Measurements from ENCODE around the gene DTNBP1. TPM values are rescaled to one million over a fixed set of nuclear protein-coding genes. Genes with fewer than 3 reads are reported as not detected.

DTNBP1 gene, protein sequence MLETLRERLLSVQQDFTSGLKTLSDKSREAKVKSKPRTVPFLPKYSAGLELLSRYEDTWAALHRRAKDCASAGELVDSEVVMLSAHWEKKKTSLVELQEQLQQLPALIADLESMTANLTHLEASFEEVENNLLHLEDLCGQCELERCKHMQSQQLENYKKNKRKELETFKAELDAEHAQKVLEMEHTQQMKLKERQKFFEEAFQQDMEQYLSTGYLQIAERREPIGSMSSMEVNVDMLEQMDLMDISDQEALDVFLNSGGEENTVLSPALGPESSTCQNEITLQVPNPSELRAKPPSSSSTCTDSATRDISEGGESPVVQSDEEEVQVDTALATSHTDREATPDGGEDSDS
- total RNA-seq, result 10 to 100 TPM; 18.9 to 23.2 TPM
- long read RNA-seq, partial matches to known transcripts, result 0 of 4 reads
- long read RNA-seq, other reads (novel, unspliced or antisense), result 2 of 4 reads

DNA sequence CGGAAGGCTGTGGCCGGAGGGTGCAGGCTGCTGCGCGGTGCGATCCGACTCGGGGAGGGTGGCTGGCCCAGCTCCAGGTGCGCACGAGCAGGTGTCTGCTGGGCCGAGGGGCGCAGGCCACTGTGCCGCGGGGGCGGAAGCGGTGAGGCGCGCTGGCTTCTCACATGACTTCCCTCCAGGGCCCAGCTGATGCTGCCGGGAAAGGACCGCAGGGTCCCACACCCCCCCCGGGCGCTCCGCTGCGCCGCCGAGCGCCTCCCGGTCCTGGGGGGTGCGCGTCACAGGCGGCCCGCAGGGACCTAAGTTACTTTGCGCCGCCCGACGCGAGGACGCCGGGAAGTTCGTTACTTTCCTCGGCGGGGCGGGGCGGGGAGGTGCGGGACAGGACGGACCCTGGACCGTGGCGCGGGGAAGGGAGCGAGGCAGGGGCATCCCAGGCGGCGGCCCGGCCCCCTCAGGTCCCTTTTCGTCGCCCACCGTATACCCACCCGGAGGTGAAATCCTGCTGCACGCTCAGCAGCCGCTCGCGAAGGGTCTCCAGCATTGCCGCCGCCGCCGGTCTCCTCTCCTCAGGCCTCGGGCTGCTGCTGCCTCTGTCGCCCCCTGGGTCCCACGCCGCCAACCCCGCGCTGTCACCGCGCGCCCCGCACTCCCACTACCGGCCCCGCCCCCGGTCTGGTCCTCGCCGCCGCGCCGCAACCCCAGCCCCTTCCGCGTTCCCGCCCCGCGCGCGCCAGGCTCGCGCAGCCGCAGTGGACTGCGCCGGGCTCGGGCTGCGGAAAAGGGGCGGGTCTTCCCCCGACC lies at the start of gene DTNBP1:
Gene DTNBP1, minus strand, starts transcription at position 703 of the 804 bp plus-strand sequence. Its CDS starts 159 bp downstream, at position 544.
- peak; percentile 88 for DNase-seq
- ATAC-seq, result peak; percentile 98
- intact Hi-C loops (cut with DNase I), result no loop called here

DNA sequence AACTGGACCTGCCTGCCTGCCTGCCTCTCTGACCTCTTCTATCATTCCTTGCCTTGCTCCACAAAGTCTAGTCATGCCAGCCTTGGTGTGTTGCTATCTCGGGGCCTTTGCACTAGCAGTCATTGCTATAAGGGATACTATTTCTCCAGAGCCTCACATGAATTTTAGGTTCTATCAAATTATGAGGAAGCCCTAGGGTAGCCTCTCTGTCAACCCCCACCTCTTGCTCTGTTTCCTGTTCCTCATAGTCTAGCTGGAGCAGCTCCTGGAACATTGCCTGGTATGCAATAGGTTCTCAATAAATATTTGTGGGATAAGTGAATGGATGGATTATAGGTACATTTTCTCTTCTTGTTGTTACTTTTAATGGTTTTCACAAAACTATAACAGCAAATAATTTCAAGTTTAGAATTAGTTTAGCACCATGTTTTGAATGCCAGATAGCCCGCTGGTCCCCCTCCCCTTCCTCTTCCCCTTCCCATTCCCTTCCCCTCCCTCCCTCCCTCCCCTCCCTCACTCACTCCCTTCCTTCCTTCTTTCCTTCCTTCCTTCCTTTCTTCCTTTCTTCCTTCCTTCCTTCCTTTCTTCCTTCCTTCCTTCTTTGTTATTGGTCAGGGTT lies 46.9 kb upstream of the DTNBP1 start:
- DNase-seq, result no peak

DNA sequence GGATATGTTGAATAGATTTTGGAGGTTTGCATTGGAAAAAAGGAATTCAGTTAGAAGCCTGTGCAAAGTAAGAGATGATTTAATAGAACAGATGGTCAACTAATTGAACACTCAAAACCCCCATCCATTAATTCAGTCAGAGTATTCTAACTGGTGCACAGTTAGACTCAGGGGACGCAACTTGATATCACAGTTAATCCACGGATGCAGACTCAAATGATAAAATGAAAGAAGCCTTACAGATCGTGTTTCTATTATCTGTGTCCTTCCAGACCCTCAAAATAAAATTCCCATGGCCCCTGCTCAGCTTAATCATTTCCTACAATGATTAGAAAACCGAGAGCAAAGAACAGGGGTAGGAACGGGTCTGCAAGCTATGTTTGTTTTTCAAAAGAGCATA lies 45.4 kb upstream of the DTNBP1 start:
- intact Hi-C loops (cut with DNase I), result no loop called here
- DNase-seq (no peak), ATAC-seq (no peak)

More for the DNA sequence above, 46.9 kb upstream of the DTNBP1 start:
- ATAC-seq, result no peak
- intact Hi-C loops (cut with DNase I), result no loop called here

DNA sequence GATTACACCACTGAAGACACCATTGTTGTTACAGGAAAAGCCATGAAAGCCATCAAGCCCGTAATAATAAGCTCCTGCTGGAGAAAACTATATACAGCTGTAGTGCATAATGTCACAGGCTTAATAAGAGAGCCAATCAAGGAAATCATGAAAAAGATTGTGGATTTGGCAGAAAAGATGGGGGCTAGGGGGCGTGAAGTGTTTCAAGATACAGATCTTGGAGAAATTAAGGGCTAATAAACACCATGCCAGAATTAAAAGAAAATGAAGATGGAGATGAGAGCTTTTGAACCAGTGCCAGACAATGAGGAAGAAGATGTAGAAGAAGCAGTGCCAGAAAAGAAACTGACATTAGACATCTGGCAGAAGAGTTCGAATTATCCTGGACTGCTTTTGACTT lies 43.2 kb upstream of the DTNBP1 start:
- DNase-seq (no peak), ATAC-seq (no peak)
- intact Hi-C loops (cut with DNase I), result no loop called here

DNA sequence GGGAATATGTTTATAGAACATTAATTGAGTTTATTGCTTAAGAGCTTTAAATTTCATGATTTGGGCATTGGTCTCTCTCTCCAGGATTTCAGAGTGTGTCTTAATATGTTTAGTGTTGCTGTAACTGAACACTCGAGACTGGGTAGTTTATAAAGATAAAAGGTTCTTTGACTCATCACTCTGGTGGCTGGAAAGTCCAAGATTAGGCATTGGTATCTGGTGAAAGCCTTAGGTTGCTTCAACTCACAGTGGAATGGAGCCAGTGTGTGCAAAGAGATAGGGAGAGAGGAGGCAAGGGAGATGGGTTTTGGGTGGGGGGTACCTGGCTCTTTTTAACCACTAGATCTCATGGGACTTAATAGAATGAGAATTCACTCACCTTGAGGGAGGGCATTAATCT lies 35.6 kb upstream of the DTNBP1 start:
- ATAC-seq (no peak), DNase-seq (no peak)
- intact Hi-C loops (cut with DNase I), result loop anchor here in 1 of 2 donors (10.0 kb wide), 1 partner anchor 426 kb away; the partner anchor contains the start of gene MYLIP

DNA sequence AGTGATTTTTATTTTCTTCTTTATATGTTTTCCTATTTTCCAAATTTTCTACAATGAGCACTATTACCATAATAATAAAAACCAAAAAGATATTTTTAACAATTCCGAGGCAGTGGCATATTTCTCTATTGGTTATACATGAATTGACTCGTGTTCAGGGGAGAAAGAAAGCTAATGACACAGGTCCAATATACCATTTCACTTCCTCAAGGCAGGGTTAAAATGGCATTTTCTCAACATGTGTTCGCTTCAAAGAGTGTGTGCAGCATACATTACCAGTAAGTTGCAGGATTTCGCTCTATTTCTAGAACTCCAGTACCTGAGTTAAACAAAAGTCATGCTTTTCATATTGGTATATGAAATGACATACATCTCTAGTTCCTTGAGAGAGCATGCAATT lies 35.1 kb upstream of the DTNBP1 start:
- no peak for ATAC-seq
- intact Hi-C loops (cut with DNase I), result loop anchor here in 1 of 2 donors (10.0 kb wide), 1 partner anchor 427 kb away; the partner anchor contains the start of gene MYLIP

DNA sequence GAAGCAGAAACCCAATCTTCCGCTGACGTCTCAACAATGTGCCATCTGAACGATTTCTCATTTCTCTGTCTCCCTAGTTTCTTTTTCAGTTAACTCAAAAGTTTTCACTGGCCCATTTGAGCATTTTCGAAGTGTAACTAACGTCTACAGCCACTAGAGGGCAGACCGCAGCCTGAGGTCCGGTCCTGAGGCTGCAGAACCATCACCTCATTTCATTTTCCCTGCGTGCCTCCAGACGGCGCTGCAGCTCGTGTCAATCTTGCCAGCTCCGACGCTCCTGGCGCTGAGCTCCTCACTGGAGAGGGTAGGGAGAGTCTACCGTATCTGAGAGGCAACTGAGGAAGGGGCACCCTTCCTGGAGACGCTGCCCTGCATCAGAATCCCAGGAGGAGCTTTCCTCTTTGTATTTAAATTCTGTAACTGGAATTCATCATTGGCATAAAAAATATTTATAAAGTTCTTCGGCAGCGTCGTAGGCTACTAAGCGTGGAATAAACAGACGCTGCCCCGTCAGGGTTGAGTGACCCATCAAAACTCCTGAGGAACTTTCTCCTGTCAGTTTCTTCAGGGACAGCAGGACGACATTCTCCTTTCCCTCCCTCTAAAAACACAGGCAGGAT lies 28.5 kb upstream of the DTNBP1 start:
- intact Hi-C loops (cut with DNase I), result loop anchor here (1.0 to 10.0 kb wide), 5 partner anchors 433 to 515 kb away; partner anchors contain the start of gene MYLIP (in 2 of the 2)
- peak; percentile 85 for DNase-seq
- ATAC-seq, result peak; percentile 97 to 98

More for the DNA sequence above, 35.1 kb upstream of the DTNBP1 start:
- no peak for DNase-seq

DNA sequence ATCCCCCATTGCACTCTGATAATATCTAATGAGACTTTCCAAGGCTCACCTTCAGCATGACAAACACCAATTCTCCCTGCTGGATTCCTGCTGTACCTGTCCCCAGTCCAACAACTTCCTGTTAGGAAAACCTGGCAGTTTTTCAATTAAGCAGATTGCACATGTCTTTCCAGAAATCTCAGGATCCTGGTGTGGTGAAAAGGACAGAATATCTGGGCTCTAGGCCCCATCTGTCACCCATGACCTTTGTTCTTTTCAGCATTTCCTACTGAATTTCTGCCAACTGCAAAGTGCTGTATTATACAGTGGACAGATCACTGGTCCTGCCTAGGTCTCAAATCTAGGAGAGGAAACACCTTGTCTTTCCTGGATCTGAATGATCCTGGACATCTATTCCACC lies 27.7 kb upstream of the DTNBP1 start:
- intact Hi-C loops (cut with DNase I), result loop anchor here (2.0 to 10.0 kb wide), 4 partner anchors 434 to 516 kb away; partner anchors contain the start of gene MYLIP (in 2 of the 2)
- ATAC-seq (no peak), DNase-seq (no peak)

DNA sequence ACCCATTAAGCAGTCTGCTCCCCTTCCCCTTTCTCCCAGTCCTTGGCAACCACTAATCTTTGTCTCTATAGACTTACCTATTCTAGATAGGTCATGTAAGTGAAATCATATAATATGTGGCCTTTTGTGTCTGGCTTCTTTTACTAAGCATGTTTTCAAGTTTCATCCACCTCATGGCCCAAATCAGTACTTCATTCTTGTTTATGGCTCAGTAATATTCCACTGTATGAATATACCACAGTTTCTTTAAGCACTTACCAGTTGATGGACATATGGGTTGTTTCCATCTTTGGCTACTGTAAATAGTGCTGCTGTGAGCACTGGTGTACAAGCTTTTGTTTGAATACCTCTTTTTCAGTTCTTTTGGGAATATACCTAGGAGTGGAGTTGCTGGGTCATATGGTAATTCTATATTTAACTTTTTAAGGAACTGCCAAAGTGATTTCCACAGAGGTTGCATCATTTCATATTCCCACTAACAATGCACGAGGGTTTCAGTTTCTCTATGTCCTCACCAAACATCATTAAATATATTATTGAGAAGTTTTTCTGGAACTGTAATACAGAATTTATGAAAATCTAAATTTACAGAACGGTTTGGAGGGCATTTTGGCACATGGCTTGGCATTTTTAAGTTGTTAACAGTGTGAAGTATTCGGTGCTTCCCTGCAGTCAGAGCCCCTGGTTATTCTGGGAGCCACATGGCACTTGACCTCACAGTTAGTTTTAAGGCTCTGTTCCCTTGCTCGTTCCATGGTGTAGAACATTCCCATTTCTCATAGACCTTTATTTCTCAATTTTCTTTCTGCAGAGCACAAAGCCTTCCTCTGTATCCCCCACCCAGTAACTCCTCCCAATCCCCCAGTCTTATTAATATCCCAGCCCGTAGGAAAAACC lies 27.0 kb upstream of the DTNBP1 start:
- intact Hi-C loops (cut with DNase I), result loop anchor here (2.0 to 10.0 kb wide), 4 partner anchors 435 to 517 kb away; partner anchors contain the start of gene MYLIP (in 2 of the 2)
- no peak for ATAC-seq
- no peak for DNase-seq

DNA sequence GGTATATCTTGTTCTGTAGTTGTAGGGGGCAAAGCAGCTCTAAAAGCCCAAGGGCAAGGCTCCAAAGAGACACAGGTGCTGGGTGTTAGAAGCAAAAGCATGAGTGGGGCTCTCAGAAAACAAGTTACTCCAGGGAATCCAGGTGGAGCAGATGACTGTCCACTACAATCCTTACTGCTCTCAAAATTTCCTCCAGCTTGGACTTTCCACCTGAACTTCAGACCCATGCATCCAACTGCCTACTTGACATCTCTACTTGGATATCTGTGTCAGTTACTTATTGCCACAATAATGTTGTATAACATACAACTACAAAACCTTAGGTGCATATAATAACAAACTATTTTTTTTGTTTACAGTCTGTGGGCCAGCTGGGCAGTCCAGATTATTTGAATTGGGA lies 22.8 kb upstream of the DTNBP1 start:
- intact Hi-C loops (cut with DNase I), result no loop called here
- no peak for DNase-seq
- no peak for ATAC-seq

DNA sequence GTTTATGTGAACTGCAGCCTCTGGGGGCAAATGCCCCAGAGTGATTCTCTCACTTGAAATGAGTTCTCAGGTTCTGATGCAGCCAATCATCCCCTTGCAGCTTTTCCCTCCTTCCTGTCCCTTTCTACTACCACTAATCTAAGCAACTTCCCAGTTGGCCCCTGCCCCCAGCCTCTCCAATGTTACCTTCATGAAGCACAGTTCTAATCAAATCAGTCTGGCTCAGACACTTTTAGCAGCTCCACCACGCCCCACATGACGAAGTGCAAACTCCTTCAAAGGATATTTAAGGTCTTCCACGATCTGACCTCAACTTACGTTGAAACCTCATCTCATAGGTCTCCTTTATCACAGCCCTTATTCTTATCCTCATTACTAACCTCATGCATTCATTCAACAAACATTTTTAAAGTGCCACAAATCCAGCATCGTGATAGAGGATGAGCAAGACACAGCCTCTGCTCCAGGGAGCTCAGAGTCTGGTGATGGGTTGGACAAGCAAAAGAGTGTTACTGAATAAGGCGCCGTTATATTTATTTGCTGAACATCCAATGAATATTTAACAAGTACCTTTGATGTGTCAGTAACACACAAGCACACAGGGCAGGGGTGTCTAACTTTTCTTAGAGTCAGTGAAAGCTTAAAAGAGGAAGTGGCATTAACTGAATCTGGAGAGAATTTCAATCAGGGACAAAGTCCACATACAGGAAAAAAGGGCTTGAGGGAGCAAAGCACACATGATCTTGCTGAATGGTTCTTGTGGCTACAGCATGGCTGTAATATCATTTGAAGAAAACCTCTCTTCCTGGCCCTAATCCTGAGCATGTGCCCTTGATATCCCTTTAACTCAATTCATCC lies 20.4 kb upstream of the DTNBP1 start:
- intact Hi-C loops (cut with DNase I), result no loop called here
- ATAC-seq (no peak), DNase-seq (no peak)

DNA sequence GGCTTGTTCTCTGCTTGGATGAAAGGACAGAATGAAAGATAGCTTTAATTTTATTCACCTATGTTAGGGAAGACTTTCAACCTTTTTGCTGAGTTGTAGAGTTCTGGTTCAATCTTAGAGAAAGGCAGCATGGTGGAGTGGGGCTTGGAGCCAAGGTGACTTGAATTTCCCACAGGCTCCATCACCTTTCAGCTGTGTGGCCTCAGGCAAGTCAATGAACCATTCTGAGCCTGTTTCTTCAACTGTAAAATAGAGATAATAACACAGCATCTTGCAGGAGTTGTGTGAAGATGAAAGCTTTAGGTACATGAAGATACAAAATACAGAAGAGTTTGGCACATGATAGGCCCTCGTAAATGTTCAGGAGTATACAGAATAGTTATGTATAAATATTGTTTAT lies 19.1 kb upstream of the DTNBP1 start:
- no peak for DNase-seq
- no peak for ATAC-seq
- intact Hi-C loops (cut with DNase I), result no loop called here

DNA sequence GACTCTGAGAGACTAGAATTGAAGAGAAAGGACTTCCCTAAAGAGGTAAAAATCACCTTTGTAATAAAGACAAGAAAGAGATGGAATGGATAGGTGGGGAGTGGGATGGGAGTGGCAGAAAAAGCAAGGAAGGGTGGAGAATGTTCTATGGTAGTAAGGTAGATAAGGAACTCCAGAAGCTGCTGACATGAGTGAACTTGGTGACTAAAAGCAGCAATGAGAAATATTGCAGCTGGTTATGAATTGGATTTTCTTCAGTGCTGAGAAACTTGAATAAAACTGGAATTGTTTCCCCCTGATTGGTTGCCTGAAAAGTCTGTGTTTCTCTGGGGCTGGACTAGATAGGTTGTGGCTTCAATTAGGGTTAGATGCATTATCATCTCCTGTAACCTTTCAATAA lies 15.7 kb upstream of the DTNBP1 start:
- ATAC-seq (no peak), DNase-seq (no peak)
- intact Hi-C loops (cut with DNase I), result no loop called here

DNA sequence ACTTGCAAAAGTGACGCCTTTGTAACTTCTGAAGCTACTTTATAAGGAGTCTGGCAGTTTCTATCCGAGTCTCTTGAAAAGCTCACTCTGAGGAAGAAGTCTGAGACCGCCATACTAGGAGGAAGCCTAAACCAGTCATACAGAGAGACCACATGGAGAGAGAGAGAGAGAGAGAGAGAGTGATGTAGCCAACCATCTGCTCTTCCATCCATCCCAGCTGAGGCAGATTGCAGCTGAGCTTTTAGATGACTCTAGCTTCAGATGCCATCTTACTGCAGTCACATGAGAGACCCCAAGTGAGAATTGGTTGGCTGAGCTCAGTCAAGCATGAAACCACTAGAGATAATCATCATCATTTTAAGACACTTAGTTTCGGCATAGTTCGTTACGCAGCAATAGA lies 15.0 kb upstream of the DTNBP1 start:
- intact Hi-C loops (cut with DNase I), result no loop called here
- DNase-seq (no peak), ATAC-seq (no peak)

DNA sequence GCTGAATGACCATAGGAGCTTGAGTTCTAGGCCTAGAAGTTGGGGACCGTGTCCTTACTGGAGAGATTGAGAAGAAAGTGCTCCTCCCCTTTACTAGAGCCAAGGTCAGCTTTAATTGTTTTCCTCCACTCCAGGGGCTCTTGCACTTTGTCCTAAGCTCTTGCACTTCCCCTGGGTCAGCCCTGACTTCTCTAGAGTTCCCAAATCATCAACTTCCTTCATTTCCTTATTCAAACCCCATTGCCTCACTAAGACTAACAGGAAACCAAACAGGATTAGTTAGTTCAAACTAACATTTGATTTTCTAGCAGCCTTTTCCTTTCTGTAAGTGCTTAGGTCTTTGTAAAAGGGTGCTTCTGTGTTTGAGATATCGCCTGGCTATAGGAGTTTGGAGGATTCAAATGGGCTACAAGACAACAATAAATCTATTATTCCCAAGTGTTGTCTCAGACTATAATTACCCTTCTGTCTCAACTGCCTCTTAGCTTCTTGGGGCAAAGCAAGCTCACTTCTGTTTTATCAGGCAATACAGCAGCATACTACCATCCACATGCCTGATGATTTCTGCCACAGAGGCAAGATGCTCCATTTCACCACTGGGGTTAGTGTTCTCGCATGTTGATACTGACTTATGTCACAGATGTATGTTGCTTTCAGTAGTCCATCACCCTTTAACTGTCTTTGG lies 12.8 kb upstream of the DTNBP1 start:
- peak in 1 of 2 donors; percentile 56 for ATAC-seq

DNA sequence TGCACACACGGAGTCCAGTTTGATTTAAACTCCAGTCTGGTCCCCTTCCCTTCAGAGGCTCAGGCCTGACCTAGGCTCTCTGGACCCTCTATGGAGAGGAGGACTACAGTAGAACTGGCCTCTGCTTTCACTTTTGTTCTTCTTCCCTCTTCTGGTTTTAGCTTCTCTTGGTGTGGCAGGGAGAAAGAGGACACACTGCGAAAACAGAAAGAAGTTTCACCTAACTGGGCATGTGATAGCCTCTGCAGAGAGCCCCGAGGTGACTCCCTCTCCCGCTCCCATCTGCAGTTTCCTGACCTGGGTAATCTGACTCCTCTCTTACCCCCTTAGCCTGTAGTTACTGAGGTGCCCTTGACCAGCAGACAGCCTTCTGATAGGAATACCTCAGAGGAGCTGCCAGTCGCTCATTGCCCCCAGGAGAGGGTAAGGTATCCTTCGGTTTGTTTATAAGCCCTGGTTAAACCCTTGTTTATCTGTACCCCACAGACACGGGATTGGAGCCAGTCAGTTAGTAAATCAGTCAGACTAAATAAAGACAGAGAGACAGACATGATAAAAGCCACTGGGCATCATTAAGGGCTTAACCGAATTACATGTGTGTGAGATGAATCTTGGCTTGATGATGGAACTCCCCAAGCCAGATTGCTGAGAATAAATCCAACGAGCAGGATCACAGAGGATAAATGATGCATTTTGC lies 12.0 kb upstream of the DTNBP1 start:
- DNase-seq (no peak), ATAC-seq (peak; percentile 58 to 66)
- intact Hi-C loops (cut with DNase I), result no loop called here

More for the DNA sequence above, 12.8 kb upstream of the DTNBP1 start:
- intact Hi-C loops (cut with DNase I), result no loop called here
- no peak for DNase-seq

Measured in left cardiac atrium (tissue), 4 donors.